Astrocyte (in vitro differentiated cells and primary cell): Measurements from ENCODE around the gene METTL21C. TPM values are rescaled to one million over a fixed set of nuclear protein-coding genes. Genes with fewer than 3 reads are reported as not detected.

ENCODE experiments used
- DNase-seq: peaks from one replicate; pipeline ENCODE4 v3.0.0-alpha.2; 2010; ENCODE audit warnings: low read depth
- FAIRE-seq: peaks from 2 replicates; lab custom pipeline; 2011; peaks lifted over from hg19 to GRCh38; lab: Jason Lieb, UNC
- H2AFZ ChIP-seq: 2 replicates; pipeline ENCODE4 v1.6.0; 2012; ENCODE audit warnings: low read depth, low read length, inconsistent platforms
- H3K27ac ChIP-seq: 2 replicates; pipeline ENCODE4 v1.5.1; 2011; ENCODE audit warnings: low read depth, low read length, inconsistent platforms
- H3K27me3 ChIP-seq: 2 replicates; pipeline ENCODE4 v1.6.0; 2011; ENCODE audit warnings: low read length, inconsistent platforms; ENCODE audit not compliant: insufficient read depth
- H3K36me3 ChIP-seq: 2 replicates; pipeline ENCODE4 v1.5.1; 2011; ENCODE audit warnings: low read length, inconsistent platforms; ENCODE audit not compliant: insufficient read depth
- H3K4me1 ChIP-seq: 2 replicates; pipeline ENCODE4 v1.5.1; 2011; ENCODE audit warnings: low read length, inconsistent platforms; ENCODE audit not compliant: insufficient read depth
- H3K4me2 ChIP-seq: 2 replicates; pipeline ENCODE4 v1.6.0; 2012; ENCODE audit warnings: low read length, inconsistent platforms
- H3K4me3 ChIP-seq: 2 replicates; pipeline ENCODE4 v1.5.1; 2011; ENCODE audit warnings: low read depth, mild to moderate bottlenecking, low read length, inconsistent platforms; ENCODE audit not compliant: insufficient read depth
- H3K79me2 ChIP-seq: 2 replicates; pipeline ENCODE4 v1.6.0; 2012; ENCODE audit warnings: mild to moderate bottlenecking, low read length, inconsistent platforms; ENCODE audit not compliant: insufficient read depth
- H3K9ac ChIP-seq: 2 replicates; pipeline ENCODE4 v1.6.0; 2012; ENCODE audit warnings: mild to moderate bottlenecking, low read length, inconsistent platforms
- H3K9me3 ChIP-seq: 2 replicates; pipeline ENCODE4 v1.5.1; 2012; ENCODE audit warnings: low read depth, mild to moderate bottlenecking, low read length, inconsistent platforms; ENCODE audit not compliant: insufficient read depth
- H4K20me1 ChIP-seq: 2 replicates; pipeline ENCODE4 v1.6.0; 2012; ENCODE audit warnings: low read length, inconsistent platforms; ENCODE audit not compliant: insufficient read depth
- H3K27ac Mint-ChIP-seq: one replicate; pipeline ENCODE4 v1.8.0; 2021; ENCODE audit warnings: mild to moderate bottlenecking, mixed read lengths; ENCODE audit not compliant: unreplicated experiment
- H3K27me3 Mint-ChIP-seq: one replicate; pipeline ENCODE4 v1.8.0; 2021; ENCODE audit warnings: low read depth, mixed read lengths; ENCODE audit not compliant: unreplicated experiment
- H3K36me3 Mint-ChIP-seq: one replicate; pipeline ENCODE4 v1.8.0; 2021; ENCODE audit warnings: low read depth, mixed read lengths; ENCODE audit not compliant: unreplicated experiment
- H3K4me1 Mint-ChIP-seq: one replicate; pipeline ENCODE4 v1.8.0; 2021; ENCODE audit warnings: low read depth, mixed read lengths; ENCODE audit not compliant: unreplicated experiment
- H3K4me3 Mint-ChIP-seq: one replicate; pipeline ENCODE4 v1.8.0; 2021; ENCODE audit warnings: mild to moderate bottlenecking, moderate library complexity, mixed read lengths; ENCODE audit not compliant: unreplicated experiment
- H3K9me3 Mint-ChIP-seq: one replicate; pipeline ENCODE4 v1.8.0; 2021; ENCODE audit warnings: mild to moderate bottlenecking, mixed read lengths; ENCODE audit not compliant: unreplicated experiment
- EZH2 ChIP-seq: IDR thresholded peaks from 2 replicates; pipeline ENCODE4 v1.6.1; 2012; ENCODE audit warnings: mild to moderate bottlenecking, low read length, inconsistent platforms; ENCODE audit not compliant: insufficient read depth
- total RNA-seq: library from RNA; stranded (reverse); gene quantifications from 2 replicates; pipeline ENCODE4 v1.2.1, GENCODE V29; 2021
- TF ChIP-seq, protein P1 (sequence below): IDR thresholded peaks from 2 replicates; pipeline ENCODE4 v1.5.1; 2011; ENCODE audit warnings: low read depth, mild to moderate bottlenecking, inconsistent platforms, low read length, moderate library complexity; ENCODE audit not compliant: insufficient read depth

The METTL21C gene
- total RNA-seq, 1 donor from 2014 or later, result not detected

DNA sequence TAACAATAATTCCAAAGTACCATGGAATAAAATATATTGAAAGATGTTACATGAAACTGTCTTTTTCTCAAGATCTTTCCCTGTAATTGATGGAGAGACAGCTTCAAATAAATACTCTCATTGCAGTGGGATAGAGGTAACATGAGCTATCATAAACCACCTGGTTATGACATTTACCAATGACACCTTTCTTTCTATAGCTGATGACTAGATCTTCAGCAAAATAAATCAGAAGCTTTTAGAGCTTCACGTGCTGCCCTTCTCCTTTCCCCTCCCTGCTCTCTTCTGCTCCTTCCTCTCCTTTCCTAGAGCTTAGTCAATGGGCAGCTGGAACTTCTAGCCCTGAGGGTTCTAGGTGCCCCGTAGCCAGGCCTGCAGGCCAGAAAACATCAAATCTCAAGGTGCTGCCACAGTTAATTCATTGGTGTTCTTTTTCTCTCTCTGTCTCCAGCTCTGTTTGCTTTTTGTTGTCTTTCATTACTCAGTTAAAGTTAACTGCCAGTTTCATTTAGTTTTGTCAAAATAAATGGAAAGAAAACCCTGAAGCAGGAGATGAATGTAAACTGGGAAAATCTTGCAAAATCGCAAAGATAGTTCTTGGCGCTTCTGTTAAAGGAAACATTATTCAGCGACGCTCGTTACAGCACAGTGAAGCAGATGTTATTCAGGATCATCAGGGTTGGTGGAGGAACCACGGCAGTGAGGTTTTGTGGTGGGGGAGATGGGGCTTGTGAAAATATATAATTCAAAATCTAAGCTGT lies 8.3 kb upstream of the METTL21C start:
- Histone ChIP-seq H3K27ac (no peak overlapping the region), H3K4me2 (no peak overlapping the region)
- no peak for FAIRE-seq

DNA sequence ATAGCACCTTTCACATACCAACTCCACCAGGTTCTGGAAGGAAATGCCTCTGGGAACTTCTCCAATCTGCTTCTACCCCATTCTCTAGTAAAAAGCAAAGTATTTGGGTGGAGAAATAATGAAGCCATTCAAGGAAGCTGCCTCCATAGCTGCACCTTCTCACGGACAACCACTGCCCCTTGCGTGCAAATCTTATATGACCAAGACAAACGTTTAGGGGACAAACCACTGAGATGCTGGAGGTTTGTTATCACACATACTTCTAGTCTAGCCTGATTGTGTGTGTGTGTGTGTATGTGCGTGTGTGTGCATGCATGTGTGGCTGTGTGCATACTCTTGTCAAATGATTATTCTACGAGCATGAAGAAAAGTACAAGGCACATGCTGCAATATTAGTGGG lies 6.5 kb upstream of the METTL21C start:
- Histone ChIP-seq H3K9me3 (no peaks in the 10 kb centered on the region), H3K9ac (no peak overlapping the region), H4K20me1 (no peaks in the 10 kb centered on the region), H3K27me3 (no peaks in the 10 kb centered on the region), H3K27ac (no peak overlapping the region), H2AFZ (no peak overlapping the region), H3K4me2 (no peak overlapping the region), H3K4me1 (peaks cover 14% of the 10 kb centered on the region), H3K36me3 (no peaks in the 10 kb centered on the region), H3K79me2 (no peaks in the 10 kb centered on the region), H3K4me3 (no peak overlapping the region)
- no peak overlapping the region for H3K27ac Mint-ChIP-seq
- H3K36me3 Mint-ChIP-seq, result no peaks in the 10 kb centered on the region
- FAIRE-seq, result no peak
- H3K4me1 Mint-ChIP-seq, result peaks cover 16% of the 10 kb centered on the region
- TF ChIP-seq, protein P1, sequence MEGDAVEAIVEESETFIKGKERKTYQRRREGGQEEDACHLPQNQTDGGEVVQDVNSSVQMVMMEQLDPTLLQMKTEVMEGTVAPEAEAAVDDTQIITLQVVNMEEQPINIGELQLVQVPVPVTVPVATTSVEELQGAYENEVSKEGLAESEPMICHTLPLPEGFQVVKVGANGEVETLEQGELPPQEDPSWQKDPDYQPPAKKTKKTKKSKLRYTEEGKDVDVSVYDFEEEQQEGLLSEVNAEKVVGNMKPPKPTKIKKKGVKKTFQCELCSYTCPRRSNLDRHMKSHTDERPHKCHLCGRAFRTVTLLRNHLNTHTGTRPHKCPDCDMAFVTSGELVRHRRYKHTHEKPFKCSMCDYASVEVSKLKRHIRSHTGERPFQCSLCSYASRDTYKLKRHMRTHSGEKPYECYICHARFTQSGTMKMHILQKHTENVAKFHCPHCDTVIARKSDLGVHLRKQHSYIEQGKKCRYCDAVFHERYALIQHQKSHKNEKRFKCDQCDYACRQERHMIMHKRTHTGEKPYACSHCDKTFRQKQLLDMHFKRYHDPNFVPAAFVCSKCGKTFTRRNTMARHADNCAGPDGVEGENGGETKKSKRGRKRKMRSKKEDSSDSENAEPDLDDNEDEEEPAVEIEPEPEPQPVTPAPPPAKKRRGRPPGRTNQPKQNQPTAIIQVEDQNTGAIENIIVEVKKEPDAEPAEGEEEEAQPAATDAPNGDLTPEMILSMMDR, result no peak
- no peak for TF ChIP-seq EZH2
- H3K9me3 Mint-ChIP-seq, result no peaks in the 10 kb centered on the region
- DNase-seq, result no peak
- peaks cover 5% of the 10 kb centered on the region for H3K27me3 Mint-ChIP-seq
- H3K4me3 Mint-ChIP-seq, result no peak overlapping the region

More for the DNA sequence above, 8.3 kb upstream of the METTL21C start:
- Mint-ChIP-seq H3K4me3 (no peak overlapping the region), H3K9me3 (no peaks in the 10 kb centered on the region), H3K27ac (no peak overlapping the region), H3K4me1 (peaks cover 30% of the 10 kb centered on the region), H3K36me3 (no peaks in the 10 kb centered on the region), H3K27me3 (peaks cover 2% of the 10 kb centered on the region)
- H3K9me3 ChIP-seq, result no peaks in the 10 kb centered on the region
- H2AFZ ChIP-seq, result no peak overlapping the region
- H3K4me3 ChIP-seq, result no peak overlapping the region
- no peak for TF ChIP-seq EZH2
- TF ChIP-seq, protein P1, result no peak
- H4K20me1 ChIP-seq, result no peaks in the 10 kb centered on the region
- H3K4me1 ChIP-seq, result peaks cover 20% of the 10 kb centered on the region
- no peaks in the 10 kb centered on the region for H3K27me3 ChIP-seq
- peak; percentile 11 for DNase-seq
- no peaks in the 10 kb centered on the region for H3K79me2 ChIP-seq
- H3K9ac ChIP-seq, result no peak overlapping the region
- no peaks in the 10 kb centered on the region for H3K36me3 ChIP-seq
